ELR (cell line): ENCODE data around the gene KRT6C.
"Not testable (repeated sequence)": the region's sequence is repeated elsewhere in the genome, so short reads cannot be mapped to it uniquely, and the experiment has no call there.

Experiments
- DNase-seq: peaks from one replicate; pipeline ENCODE4 v3.0.0-alpha.2; 2015; ENCODE audit warnings: low read depth

KRT6C gene

DNA sequence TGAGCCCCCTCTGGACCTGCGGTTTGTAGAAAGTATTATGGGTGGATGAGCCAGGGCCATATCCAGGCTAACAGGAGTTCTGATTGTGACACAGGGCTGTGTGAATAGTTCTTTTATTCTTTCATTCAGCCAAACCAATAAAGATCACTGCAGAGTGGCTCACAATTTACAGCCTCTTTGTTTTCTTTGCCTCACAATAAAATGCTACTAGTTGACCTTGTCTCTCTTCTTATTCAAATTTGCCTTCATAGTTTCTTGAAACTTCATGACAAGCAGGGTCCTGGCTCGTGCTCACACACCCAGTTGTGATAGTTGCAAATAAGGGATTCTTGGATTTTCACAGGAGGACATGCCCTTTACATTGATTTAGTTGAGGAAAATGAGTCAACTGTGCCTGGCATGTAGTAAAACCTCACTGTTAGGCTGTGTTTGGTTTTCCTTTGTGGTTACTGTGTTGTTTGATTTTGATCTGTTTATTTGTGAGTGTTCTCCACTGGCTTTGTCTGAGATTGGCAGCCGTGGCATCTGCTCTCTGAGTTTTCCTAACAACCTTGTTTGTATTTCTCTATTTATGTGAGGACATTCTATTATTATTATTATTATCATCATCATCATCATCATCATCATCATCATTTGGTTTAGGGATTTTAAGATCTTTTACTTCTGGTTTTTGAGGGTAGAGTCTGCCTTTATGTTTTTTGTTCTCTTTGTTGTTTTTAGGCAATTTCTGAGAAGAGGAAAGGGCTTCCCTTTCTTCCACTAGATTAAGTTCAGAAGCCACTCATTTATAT is 19.0 kb downstream of the KRT6C start:
- DNase-seq: peak; percentile 11

DNA sequence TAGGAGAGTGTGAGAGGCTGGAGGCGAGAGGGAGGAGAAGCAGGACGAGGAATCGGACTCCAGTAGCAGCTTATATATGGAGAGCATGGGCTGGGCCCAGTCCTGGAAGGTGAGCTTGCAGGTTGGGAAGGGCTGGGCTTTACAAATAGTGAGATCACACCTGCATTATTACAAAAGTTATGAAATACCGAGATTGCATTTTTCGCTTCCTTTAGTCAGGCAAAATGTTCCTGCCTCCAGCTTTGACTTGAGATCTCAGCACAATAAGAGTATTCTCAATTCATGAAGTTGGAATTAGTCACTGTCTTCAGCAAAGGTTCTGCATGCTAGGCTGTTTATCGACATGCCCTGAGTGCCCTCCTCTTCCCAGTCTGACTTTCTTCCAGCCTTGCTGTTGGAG is 21.5 kb downstream of the KRT6C start, which contains the start of gene KRT6B:
Gene KRT6B, minus strand, starts transcription at position 46 of the 400 bp plus-strand sequence. CDS start 68 bp downstream, outside the sequence.
- DNase-seq: no peak

DNA sequence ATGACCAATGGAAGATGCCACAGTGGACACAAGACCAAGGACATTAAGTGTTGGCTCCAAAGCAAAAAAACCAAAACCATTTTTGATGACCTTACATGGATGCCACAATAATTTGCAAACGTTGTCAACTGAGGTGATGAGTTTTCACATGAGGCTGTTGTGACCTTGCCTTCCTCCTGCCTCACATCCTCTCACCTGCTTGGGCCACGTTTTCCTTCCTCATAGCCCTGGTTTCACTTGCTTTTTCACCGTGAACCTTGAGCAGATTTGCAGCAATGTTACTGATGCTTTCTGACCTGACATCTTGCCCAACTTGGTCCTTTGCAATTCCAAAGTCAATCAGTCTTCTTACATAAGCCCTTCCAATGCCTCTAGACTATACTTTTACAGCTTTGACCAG is 25.4 kb downstream of the KRT6C start:
- no peak for DNase-seq

DNA sequence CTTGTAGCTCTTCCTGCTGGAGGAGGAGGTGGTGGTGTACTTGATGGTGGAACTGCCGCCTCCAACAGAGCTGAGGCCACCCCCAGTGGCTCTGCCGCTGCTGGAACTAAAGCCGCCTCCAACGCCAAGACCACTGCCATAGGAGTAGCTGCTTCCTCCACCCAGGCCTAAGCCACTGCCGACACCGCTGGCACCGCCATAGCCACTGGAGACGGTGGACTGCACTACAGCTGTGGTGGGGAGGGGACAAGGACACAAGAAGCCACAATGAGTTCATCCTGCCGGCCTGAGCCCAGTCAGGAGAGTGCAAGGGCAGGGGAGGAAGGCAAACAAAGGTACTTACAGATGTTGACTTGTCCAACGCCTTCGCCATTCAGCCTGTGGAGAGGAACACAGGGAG is 26.4 kb downstream of the KRT6C start:
- not testable (repeated sequence) for DNase-seq

DNA sequence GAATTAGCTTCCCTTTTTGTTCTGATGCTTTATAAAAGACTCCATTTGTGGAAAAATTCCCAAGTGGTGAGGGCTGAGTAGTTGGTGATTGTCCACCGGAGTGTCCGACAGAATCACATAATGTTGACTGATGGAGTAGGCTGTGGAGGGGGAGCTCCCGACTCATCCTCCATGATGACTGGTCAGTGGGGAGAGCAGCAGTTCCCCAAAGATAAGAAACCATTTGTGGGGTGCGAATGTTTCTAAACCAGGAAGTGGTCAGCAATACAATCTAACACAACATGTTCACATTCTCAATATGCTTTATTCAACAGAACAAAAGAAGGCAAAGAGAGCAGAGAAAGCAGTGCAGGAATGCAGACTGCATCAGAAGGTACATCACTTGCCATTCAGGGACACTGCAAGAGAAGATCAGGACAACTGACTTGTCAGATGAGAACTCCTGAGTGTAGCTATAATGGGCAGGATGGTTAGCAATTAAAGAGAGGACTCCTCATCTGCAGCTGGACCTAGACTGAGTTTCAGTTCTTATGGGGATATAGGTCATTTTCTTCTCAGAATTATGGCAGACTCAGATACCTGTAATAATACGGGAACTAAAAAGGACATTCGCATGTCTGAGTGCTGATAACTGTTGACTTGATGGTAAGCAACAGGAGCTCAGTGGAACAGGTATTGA is 27.1 kb downstream of the KRT6C start:
- no peak for DNase-seq

DNA sequence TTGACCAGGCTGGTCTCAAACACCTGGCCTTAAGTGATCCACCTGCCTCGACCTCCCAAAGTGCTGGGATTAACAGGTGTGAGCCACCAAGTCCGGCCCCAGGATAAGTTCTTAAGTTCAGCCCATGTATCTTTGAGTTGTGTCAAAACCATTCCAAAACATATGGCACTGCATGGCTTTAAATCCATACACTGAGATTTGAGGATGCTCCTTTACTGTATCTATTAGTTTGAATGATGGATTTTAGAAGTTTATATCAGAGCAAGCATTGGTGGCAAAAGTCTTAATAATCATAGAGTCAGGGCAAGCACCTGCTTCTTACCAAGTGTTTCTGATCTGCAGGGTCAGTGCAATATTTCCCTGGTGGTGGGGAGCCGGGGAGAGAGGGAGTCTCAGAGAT is 27.7 kb downstream of the KRT6C start:
- no peak for DNase-seq

DNA sequence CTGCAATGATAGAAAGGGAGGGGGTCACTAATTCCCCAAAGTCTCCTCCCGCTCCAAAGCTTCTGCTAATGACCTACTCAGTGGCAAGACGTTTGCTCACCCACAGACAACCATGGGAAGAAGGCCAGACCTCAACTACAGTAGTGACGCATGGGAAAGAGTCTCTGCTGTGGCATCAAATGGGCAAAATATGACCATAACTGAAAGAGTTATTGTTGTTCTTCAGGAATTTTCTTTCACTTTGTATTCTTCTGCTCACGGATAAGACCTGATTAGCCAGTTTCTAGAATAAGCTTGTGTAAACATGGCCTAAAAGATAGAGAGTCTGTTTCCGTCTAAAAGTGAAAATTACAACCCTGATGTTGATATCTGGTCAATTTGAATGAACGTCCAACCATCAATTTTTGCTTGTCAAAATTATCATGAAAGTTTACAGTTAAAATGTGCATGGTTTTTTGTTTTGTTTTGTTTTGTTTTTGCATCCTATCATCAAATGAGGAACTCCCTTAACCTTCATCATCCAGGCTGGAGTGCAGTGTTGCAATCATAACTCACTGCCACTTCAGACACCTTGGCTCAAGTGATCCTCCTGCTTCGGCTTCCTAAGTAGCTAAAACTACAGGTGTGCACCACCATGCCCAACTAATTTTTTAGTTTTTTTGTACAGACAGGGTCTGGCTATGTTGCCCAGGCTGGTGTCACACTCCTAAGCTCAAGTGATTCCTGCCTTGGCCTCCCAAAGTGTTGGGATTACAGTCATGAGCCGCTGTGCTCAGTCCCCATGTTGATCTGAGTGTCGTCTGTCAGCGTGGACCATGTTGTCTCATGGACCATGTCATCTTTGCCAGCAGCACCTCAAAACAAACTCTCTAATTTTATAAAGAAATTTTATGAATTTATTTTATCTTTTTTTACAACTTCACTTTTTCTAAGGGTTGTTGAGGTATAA is 28.7 kb downstream of the KRT6C start:
- no peak for DNase-seq

DNA sequence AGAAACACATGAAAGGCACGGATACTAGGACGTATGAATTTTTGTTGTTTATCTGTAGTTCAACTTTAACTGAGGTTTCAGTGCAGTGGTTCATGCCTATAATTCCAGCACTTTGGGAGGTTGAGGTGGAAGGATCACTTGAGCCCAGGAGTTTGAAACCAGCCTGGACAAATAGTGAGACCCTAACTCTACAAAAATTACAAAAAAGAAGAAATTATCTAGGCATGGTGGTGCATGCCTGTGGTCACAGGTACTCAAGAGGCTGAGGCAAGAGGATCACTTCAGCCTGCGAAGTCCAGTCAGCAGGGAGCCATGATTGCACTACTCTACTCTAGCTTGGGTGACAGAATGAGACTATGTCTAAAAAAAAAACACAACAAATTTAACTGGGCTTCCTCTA is 29.6 kb downstream of the KRT6C start:
- no peak for DNase-seq

DNA sequence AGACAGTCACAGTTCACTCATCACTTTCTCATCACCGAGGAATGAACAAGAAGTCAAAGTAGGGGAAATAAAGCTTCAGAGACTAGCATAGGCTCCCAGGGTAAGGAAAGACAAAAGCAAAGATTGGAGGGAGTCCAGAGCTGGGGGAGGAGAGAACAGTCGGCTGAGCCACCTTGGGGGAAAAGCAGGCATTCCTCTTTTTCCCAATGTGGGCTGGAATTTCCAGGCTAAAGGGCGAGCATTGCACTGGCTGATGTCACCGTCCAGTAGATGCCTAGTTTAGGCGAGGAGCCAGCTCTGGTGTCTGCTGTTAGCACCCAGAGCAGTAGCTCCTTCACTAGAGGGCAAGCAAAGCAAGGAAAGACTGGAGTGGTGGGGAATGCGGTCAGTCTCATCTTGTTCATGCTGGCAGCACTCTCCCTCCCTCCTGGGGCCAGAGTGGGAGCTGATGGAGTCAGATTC is 31.0 kb downstream of the KRT6C start:
- peak; percentile 91 for DNase-seq

DNA sequence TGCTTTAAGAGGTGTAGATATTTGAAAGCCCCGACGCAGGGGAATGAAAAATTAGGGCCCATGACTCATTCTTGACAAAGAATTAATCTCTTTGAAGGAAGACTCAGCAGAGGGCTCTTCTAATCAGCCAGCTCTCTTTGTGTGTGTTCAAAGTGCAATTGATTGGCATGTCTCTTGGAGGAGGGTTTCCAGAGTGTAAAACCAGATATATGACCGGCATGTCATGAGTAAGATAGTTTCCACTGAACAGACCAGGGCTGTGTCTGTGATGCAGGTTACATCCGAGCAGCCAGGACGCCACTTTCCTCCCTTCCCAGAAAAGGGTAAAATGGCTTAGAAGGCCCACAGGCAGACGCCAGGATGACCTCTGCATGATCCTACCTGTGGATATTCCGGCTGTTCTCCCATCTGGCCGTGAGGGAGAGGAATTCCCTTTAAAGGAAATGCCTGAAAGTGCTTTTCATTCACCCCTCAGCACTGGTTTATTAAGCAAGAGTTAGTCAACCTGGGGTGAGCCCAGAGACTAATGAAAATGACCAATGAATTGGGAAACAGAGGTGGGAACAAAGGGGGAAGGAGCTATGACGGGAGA is 32.2 kb downstream of the KRT6C start:
- peak; percentile 58 for DNase-seq

DNA sequence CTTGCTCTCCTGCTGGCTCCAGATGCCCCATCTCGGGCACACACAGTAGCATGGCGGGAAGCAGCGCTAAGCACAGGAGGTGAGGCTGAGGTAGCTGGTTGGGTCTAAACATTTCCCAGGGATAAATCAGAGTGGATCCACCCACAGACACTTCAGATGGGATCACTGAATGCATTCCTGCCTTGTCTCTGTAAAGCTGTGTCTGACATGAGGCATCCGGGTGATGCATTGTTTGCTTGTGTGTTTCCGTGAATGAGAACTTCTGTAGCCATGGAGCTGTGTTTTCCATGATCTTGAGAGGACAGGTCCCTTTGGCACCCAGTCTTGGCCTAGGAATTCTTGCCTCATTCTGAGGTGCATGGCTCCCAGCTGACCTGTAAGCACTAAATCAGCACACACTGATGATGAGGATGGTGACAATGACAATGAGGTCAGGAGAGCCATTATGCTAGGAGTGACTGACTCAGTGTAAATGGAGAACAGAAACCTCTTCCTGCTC is 32.7 kb downstream of the KRT6C start:
- peak; percentile 67 for DNase-seq

DNA sequence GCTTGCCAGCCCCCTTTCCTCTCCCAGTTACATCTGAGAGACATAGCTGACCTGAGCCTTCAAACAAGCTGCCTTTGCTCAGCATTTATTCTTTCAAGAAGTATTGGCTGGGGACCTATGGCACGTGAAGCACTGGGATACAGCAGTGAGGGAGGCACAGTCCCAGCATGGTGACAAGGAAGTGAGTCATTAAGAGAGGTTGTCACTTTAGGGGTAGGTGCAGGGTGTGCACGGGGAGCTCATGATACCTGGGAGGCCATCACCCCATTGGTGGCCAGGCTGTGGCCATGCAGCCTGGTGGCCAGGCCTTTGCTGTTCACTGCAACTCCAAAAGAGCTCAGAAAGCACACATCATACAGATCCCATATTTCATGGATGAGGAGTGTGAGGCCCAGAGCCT is 33.8 kb downstream of the KRT6C start:
- no peak for DNase-seq

DNA sequence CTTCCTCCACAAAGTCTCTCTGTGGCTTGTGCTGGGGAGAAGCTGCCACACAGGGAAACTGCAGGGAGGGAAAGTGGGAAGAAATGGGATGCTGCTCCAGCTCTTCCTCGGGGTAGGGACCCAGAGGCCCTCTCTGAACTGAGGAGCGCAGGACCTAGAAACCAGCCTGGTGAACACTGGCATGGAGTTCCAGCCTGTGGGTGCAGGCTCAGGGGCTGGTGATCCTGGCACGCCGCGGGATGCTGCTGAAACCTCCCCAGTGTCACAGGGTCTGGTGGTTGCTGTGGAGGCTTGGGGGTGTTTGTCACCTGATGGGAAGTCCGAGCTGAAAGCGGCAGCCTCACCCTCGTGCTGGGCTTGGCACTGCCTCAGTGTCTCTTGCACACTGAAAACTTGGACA is 34.2 kb downstream of the KRT6C start:
- DNase-seq: no peak

DNA sequence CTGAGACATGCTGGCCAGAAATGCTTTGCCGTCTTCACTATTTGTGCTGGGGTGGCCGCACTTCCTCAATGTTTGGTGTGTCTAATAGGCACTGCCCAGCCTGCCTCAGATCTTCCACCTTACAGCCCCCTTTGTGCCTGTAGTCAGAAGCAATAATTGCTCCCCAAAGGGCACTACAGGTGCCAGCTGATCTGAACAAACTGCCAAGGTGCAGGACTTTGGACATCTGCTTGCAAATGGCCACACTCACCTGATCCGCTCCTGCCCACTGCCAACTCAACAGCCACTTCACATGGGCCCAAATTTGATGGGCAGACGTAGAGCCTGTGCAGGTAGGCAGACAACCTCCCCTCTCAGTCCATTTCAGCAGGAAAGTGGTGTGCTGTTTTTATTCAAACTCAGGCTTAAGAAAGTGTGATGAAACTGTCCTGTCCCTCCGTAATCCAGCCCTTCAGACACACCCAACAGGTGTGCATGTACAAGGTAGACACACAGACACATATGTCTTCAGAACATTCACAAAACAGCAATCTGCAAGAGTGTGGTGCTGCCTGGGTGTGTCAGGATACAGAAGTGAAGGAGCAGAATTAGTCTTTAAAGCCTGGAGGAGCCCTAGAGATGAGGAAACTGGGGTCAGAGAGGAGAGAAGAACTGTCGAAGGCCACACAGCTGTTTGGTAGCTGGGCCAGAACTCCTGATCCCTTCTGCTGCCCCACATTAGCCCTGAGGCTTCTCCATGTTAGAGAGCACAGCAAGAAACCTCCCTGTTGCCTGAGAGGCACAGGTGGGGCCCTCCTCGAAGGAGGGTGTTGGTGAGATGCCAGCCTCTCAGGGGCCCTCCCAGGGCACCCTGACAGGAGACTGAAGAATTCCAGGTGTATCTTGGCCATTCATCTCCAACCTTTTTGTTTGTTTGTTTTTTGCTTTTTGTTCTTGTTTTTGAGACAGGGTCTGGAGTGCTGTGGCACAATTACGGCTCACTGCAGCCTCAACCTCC is 35.0 kb downstream of the KRT6C start:
- DNase-seq: no peak

DNA sequence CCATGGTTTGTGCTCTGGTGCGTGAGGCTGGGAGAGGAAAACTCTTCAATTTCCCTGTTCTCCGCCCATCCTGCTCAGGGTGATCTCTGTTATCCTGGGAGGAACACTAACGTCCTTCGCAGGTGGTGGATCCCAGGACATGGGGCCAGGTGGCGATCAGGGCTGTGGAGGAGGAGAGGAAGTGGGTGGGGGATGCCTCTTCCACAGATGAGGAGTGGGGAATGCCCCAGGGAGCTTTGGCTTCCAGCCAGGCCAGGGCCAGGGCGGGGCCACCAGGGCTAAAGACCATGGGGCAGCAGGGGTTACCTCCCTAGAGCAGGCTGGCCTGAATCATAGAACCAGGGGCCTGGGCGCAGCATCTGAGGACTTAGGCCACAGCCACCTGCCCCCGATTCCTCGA is 36.1 kb downstream of the KRT6C start:
- DNase-seq: no peak

DNA sequence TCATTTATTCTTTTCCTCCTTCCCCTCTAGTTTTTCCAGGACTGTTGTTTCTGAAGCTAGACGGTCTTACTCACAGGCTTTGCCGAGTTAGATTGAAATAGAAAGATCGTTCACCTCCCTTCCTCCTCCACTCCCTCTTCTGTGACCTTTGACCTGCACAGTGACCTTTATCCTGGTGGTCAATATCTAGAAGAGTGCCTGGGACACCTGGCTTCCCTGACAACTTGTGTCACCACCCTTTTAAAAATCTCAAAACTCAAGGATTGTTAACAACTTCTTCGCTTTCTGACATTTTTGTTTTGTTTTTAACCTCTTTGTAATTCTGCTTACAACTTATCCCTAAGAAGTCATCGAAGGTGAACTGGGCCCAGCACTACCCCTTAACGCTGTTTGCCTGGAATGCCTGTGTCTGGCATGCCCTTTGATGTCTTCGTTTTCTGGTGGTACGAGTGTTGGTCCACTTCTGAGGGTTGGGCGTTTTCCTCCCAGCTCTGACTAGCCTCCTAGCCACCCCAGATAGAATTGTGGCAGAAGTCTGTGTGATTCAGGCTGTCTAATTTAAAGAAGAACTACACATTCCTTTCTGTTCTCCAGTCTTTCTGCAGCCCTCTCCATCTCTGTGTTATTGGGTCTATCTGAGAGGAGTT is 36.7 kb downstream of the KRT6C start:
- no peak for DNase-seq

DNA sequence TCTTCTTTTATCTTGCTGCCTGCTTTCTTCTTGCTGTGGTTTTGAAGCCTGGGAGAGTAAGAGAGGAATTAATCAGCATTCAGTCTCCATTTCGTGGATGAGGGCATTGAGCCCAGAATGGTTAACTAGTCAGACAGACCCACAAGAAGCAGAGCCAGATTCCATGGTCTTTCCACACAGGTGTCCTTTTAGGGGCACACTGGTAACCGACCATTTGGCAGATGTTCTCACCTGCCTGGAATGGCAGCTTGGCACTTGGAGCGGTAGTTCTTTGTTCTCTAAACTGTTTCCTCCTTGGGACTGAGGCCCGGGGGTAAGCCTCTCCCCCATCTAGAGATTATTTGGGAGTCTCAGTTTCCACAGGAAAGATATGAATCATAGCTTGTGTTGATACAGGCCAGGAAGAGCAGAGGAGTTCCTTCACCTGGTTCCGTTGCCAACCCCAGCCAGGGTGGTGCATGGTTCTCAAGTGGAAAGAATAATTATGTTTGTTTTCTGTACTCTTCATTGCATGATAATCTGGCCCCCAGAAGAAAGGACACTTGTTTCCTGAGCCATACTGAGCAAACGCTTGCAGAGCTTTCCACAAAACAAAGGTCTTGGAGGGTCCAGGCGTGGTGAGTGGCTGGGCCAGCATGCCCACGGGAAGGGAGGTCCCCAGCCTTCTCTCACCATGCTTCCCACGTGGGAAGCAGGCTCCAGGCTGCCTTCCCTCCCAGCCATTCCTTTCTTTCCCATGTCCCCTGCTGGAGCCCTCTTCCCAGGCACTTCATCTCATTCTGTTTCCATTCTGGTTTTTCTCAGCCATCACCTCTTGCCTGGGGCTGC is 37.4 kb downstream of the KRT6C start:
- no peak for DNase-seq

DNA sequence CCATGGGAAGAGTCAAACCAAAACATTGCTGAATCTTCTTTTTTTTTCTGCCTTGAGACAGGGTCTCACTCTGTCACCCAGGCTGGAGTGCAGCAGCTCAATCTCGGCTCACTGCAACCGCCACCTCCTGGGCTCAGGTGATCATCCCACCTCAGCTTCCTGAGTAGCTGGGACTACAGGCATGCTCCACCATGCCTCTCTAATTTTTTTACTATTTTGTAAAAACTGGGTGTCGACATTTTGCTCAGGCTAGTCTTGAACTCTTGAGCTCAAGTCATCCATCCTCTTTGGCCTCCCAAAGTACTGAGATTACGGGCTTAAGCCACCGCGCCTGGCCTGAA is 38.0 kb downstream of the KRT6C start:
- no peak for DNase-seq
